Lower lobe of right lung (tissue), 2 donors: ENCODE results near the gene PTPRU. TPM values are rescaled to one million over a fixed set of nuclear protein-coding genes. Genes with fewer than 3 reads are reported as not detected.

Experiments used
- ATAC-seq, 2 donors: fragments of 200-7000 bp; cut with Tn5 transposase; one replicate each; pipeline ENCODE4 v1.9.1; 2020 to 2022; ENCODE audit warnings: mild to moderate bottlenecking in 2 of 2, moderate library complexity in 2 of 2
- DNase-seq: peaks from one replicate; pipeline ENCODE4 v3.0.0-alpha.2; 2020
- H3K27ac ChIP-seq: fragments of 200-600 bp; one replicate; pipeline ENCODE4 v1.8.0; 2022
- H3K27me3 ChIP-seq: fragments of 200-600 bp; one replicate; pipeline ENCODE4 v1.8.0; 2022; ENCODE audit warnings: low read depth
- H3K36me3 ChIP-seq: fragments of 200-600 bp; one replicate; pipeline ENCODE4 v1.8.0; 2022; ENCODE audit warnings: mild to moderate bottlenecking
- H3K4me1 ChIP-seq: fragments of 200-600 bp; one replicate; pipeline ENCODE4 v1.8.0; 2022
- H3K4me3 ChIP-seq: fragments of 200-600 bp; one replicate; pipeline ENCODE4 v1.8.0; 2022; ENCODE audit warnings: mild to moderate bottlenecking
- H3K9me3 ChIP-seq: fragments of 200-600 bp; one replicate; pipeline ENCODE4 v1.8.0; 2022
- CTCF ChIP-seq: fragments of 200-600 bp; IDR thresholded peaks from one replicate; pipeline ENCODE4 v1.8.0; 2022; ENCODE audit warnings: antibody characterized with exemption, mild to moderate bottlenecking
- intact Hi-C: fragments of 100-400 bp; cut with DNase I; formaldehyde crosslinking; loops from one replicate; pipeline ENCODE4 v1.11.0; 2022
- total RNA-seq: library from RNA; stranded (reverse); fragmentation: NEBNext Ultra II Directional; extraction: Animal tissue kit (Norgen Biotek cat#: 25700); gene quantifications from one replicate; pipeline ENCODE4 v1.2.1, GENCODE V29; 2021
- donor health status: DM: no; HTN: yes; CAD: no; lungs with severe emphysema.

PTPRU gene
- total RNA-seq, 1 donor from 2014 or later = 35.1 TPM

GRCh38 chr1:29283804-29284195, 47.5 kb downstream of the PTPRU start:
- Histone ChIP-seq H3K27ac (no peak overlapping the region), H3K27me3 (no peaks in the 10 kb centered on the region), H3K4me1 (no peaks in the 10 kb centered on the region), H3K4me3 (no peak overlapping the region), H3K9me3 (no peaks in the 10 kb centered on the region), H3K36me3 (peaks cover 15% of the 10 kb centered on the region)
- intact Hi-C loops = no loop called here
- ATAC-seq = no peak
- no peak for DNase-seq
- no peak for TF ChIP-seq CTCF

GRCh38 chr1:29284286-29284960, 48.1 kb downstream of the PTPRU start:
- no peak for ATAC-seq
- no peak for DNase-seq
- no peak for TF ChIP-seq CTCF
- H3K4me1 ChIP-seq = no peaks in the 10 kb centered on the region
- no peak overlapping the region for H3K4me3 ChIP-seq
- peaks cover 9% of the 10 kb centered on the region for H3K36me3 ChIP-seq
- H3K27ac ChIP-seq = no peak overlapping the region
- H3K27me3 ChIP-seq = no peaks in the 10 kb centered on the region
- H3K9me3 ChIP-seq = no peaks in the 10 kb centered on the region
- intact Hi-C loops = no loop called here

GRCh38 chr1:29284961-29285560, 48.7 kb downstream of the PTPRU start:
- H3K27me3 ChIP-seq = no peaks in the 10 kb centered on the region
- H3K9me3 ChIP-seq = no peaks in the 10 kb centered on the region
- ATAC-seq = no peak
- intact Hi-C loops = no loop called here
- no peaks in the 10 kb centered on the region for H3K4me1 ChIP-seq
- no peak overlapping the region for H3K4me3 ChIP-seq
- DNase-seq = no peak
- H3K36me3 ChIP-seq = peaks cover 5% of the 10 kb centered on the region
- no peak overlapping the region for H3K27ac ChIP-seq
- TF ChIP-seq CTCF = no peak

- DNase-seq (no peak), ATAC-seq (no peak)
- Histone ChIP-seq H3K27me3 (no peaks in the 10 kb centered on the region), H3K4me3 (no peak overlapping the region), H3K27ac (no peak overlapping the region), H3K4me1 (no peaks in the 10 kb centered on the region), H3K9me3 (no peaks in the 10 kb centered on the region), H3K36me3 (peaks cover 5% of the 10 kb centered on the region)
- intact Hi-C loops = no loop called here
- no peak for TF ChIP-seq CTCF
These were observed 49.4 kb downstream of the PTPRU start for GRCh38 chr1:29285771-29286170.

DNA sequence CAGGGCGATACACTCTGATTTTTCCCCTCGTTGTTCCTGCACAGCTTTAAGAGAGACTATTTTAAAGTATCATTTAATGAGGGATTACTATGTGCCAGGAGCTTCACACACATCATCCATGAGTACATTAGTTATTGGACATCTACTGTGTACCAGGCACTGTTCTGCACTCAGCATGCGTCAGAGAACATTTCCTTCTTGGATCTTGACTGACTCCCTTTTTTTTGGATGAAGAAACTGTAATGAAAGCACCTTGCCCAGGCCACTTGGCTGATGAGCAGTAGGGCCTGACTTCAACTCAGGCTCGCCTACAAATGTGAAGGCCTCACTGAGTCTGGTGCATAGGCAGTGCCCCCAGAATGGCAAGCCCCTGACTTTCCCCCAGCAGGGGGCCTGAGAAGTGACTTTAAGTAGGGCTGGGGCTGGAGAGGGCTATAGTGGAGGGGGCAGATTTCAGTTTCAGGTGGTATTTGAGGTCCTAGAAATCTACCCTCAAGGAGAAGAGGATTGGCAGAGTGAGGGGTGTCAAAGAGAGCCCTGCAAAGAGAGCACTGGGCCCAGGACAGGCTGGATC, 50.0 kb downstream of the PTPRU start:
- H3K27ac ChIP-seq = no peak overlapping the region
- no peak for TF ChIP-seq CTCF
- intact Hi-C loops = no loop called here

More for the DNA sequence above, 50.0 kb downstream of the PTPRU start:
- DNase-seq (no peak), ATAC-seq (no peak)
- Histone ChIP-seq H3K36me3 (peaks cover 5% of the 10 kb centered on the region), H3K9me3 (no peaks in the 10 kb centered on the region), H3K4me1 (no peaks in the 10 kb centered on the region), H3K27me3 (no peaks in the 10 kb centered on the region), H3K4me3 (no peak overlapping the region)
